Osteoblast (primary cell): ENCODE results near the gene PPIE. TPM values are rescaled to one million over a fixed set of nuclear protein-coding genes. Genes with fewer than 3 reads are reported as not detected.
"Not testable (repeated sequence)": the region's sequence is repeated elsewhere in the genome, so short reads cannot be mapped to it uniquely, and the experiment has no call there.

Experiments
- DNase-seq: peaks from one replicate; pipeline ENCODE4 v3.0.0; 2011; ENCODE audit warnings: low spot score, mixed read lengths; ENCODE audit not compliant: insufficient read length; ENCODE audit errors: missing footprints
- H2AFZ ChIP-seq: 2 replicates; pipeline ENCODE4 v1.6.0; 2011; ENCODE audit warnings: mild to moderate bottlenecking, low read length
- H3K27ac ChIP-seq: 2 replicates; pipeline ENCODE4 v1.5.1; 2011; ENCODE audit warnings: mild to moderate bottlenecking, low read depth, low read length, moderate library complexity
- H3K27me3 ChIP-seq: 2 replicates; pipeline ENCODE4 v1.6.0; 2012; ENCODE audit warnings: mild to moderate bottlenecking, control low read depth, inconsistent platforms, low read length, moderate library complexity; ENCODE audit not compliant: insufficient read depth
- H3K36me3 ChIP-seq: 2 replicates; pipeline ENCODE4 v1.5.1; 2011; ENCODE audit warnings: mild to moderate bottlenecking, low read length, control low read depth, moderate library complexity; ENCODE audit not compliant: insufficient read depth
- H3K4me1 ChIP-seq: 2 replicates; pipeline ENCODE4 v1.5.1; 2011; ENCODE audit warnings: mild to moderate bottlenecking, low read length, control low read depth, moderate library complexity; ENCODE audit not compliant: insufficient read depth
- H3K4me2 ChIP-seq: 2 replicates; pipeline ENCODE4 v1.6.0; 2011; ENCODE audit warnings: mild to moderate bottlenecking, low read length; ENCODE audit not compliant: insufficient read depth
- H3K4me3 ChIP-seq: fragments of 200-600 bp; sonication (generic); 3 replicates; pipeline ENCODE4 v1.5.1; 2012; ENCODE audit warnings: mild to moderate bottlenecking, low read length, inconsistent platforms; ENCODE audit not compliant: insufficient read depth
- H3K79me2 ChIP-seq: 2 replicates; pipeline ENCODE4 v1.6.0; 2012; ENCODE audit warnings: mild to moderate bottlenecking, low read length, control low read depth, inconsistent platforms; ENCODE audit not compliant: insufficient read depth
- H3K9me3 ChIP-seq: 2 replicates; pipeline ENCODE4 v1.5.1; 2011; ENCODE audit warnings: low read depth, low read length, control low read depth
- H4K20me1 ChIP-seq: 2 replicates; pipeline ENCODE4 v1.6.0; 2012; ENCODE audit warnings: mild to moderate bottlenecking, low read length, control low read depth; ENCODE audit not compliant: insufficient read depth
- total RNA-seq: library from RNA; depleted of rRNA; stranded (reverse); fragments of >200 nt; gene quantifications from 2 replicates; pipeline ENCODE4 v1.2.3, GENCODE V29; 2012
- TF ChIP-seq, protein P1 (sequence below): IDR thresholded peaks from 2 replicates; pipeline ENCODE4 v1.5.1; 2011; ENCODE audit warnings: mild to moderate bottlenecking, low read depth, low read length, moderate library complexity; ENCODE audit errors: extremely low read depth

Gene PPIE
- total RNA-seq, 1 donor = 26.4 TPM

DNA sequence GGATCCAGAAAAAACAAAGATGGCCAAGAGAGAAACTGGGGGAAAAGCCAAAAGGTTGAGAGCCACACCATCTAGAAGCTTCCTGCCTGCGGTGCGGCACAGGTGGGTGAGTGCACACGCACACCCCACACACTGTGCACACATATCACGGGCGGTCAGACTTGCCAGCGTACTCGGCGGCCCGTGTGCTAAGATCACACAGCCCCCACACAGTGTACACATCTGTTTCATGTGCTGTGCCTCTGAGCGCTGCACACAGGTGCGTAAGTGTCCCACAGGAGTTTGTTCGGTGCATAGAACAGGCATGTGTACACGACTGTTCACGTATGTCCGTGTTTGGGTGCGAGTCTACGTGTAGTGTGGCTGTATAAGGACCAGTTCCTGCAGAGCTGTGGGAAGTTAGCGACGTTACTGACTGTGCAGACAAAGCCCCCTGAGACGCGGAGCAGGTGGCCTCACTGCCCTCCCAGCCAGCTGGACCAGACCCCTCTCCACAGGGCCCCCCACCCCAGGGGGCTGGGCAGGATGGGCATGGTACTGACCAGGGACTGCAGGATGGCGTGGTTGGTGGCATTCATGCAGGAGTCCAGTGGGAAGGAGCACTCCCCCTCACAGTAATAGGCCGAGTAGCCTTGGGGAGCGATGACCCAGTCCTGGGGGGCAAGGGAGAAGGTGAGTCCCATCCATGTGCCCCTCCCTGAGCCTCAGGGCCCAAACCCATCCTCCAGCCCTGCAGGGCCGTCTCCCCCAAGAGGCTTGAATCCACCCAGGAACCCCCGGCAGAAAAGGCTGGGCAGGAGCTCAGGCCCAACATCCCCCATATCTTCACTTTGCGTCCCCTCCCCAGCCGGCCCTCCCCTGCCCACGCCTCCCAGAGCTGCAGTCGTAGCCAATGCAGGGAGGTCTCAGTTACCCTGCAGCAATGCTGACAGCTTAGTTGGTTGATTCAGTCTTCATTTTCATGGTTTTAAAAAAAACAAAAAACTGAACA, 24.2 kb downstream of the PPIE start:
- no peaks in the 10 kb centered on the region for H3K27me3 ChIP-seq
- H3K9me3 ChIP-seq = no peaks in the 10 kb centered on the region
- TF ChIP-seq, protein P1, sequence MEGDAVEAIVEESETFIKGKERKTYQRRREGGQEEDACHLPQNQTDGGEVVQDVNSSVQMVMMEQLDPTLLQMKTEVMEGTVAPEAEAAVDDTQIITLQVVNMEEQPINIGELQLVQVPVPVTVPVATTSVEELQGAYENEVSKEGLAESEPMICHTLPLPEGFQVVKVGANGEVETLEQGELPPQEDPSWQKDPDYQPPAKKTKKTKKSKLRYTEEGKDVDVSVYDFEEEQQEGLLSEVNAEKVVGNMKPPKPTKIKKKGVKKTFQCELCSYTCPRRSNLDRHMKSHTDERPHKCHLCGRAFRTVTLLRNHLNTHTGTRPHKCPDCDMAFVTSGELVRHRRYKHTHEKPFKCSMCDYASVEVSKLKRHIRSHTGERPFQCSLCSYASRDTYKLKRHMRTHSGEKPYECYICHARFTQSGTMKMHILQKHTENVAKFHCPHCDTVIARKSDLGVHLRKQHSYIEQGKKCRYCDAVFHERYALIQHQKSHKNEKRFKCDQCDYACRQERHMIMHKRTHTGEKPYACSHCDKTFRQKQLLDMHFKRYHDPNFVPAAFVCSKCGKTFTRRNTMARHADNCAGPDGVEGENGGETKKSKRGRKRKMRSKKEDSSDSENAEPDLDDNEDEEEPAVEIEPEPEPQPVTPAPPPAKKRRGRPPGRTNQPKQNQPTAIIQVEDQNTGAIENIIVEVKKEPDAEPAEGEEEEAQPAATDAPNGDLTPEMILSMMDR = no peak
- H2AFZ ChIP-seq = no peak overlapping the region
- no peak for DNase-seq
- no peaks in the 10 kb centered on the region for H3K36me3 ChIP-seq
- H3K4me2 ChIP-seq = no peak overlapping the region
- no peak overlapping the region for H3K27ac ChIP-seq
- H3K4me3 ChIP-seq = no peak overlapping the region
- H3K79me2 ChIP-seq = no peaks in the 10 kb centered on the region
- no peaks in the 10 kb centered on the region for H3K4me1 ChIP-seq
- no peaks in the 10 kb centered on the region for H4K20me1 ChIP-seq

DNA sequence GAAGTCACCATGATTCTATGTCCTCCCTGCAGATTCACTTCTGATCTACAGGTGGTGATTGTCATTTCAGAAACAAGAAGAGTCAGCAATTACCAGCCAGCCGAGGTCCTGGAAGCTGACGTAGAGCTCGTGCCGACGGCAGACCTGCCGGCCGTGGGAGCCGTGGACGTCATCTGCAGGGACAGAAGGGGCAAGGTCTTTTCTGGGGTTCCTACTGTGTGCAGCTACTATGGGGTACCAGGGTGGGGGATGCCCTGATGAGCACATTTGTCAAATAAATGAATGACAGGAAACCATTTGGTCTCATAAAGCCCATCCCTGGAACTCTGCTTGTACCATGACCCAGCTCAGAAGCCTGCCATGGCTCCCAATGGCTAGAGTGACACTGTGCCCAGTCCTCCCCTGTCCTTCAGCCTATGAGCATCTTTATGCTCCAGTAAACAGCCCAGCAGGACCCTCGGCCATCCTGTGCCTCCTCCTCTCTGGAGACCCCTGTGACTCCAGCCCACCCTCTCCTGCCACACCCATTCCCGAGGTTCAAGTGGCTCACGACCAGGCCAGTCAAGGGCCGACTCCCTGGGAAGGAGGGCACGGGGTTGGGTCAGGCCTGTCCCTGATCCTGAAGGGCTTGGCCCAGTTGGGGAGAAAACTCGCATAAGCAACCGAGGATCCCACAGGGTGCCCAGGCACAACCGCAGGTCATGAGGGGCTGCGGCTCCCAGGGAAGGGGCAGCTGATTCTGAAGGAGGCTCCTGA, 25.1 kb downstream of the PPIE start:
- H3K27me3 ChIP-seq, DNase-seq, H3K27ac ChIP-seq, H3K4me2 ChIP-seq, H3K4me1 ChIP-seq, H3K4me3 ChIP-seq, H2AFZ ChIP-seq, H4K20me1 ChIP-seq, H3K79me2 ChIP-seq, H3K36me3 ChIP-seq, H3K9me3 ChIP-seq: not testable (repeated sequence)

DNA sequence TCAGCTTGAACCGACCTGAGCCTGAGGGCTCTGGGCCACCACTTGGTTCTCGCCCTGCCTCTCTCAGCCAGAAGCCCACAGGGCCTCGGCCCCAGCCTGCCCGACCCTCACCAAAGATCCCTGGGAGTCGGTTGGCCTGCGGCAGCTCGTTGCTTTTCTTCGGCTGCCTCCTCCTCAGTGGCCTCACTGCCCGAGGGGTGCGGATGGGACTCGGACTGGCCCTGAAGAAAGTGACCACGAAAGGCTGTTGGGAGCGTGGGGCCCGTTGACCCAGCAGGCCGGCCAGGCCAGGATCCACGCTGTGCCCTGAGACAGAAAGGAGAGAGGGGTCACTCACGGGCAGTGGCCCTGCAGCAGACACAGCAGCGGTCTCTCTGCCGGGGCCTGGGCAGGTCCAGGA, 25.8 kb downstream of the PPIE start:
- H3K4me2 ChIP-seq, H3K4me3 ChIP-seq, H3K79me2 ChIP-seq, H3K27me3 ChIP-seq, H2AFZ ChIP-seq, H3K36me3 ChIP-seq, H4K20me1 ChIP-seq, H3K4me1 ChIP-seq, H3K27ac ChIP-seq, H3K9me3 ChIP-seq, DNase-seq: not testable (repeated sequence)

DNA sequence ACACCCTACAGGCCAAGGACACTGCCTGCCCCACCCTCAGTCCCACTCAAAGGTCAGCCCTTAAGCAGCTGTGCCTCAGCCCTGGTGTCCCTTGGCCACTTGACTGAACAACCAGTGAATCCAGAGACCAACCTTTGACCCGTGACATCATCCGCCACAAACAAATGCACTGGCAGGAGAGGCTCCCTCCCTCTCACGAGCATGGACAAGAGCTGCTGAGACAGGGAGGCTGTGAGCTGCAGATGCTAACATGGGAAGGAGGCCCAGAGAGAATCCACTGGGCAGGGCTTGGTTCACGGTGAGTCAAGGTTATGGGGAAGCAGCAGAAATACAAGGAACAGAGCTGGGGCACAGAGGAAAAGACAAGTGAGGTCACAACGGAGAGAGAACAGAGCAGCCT, 27.8 kb downstream of the PPIE start:
- not testable (repeated sequence) for H3K27me3 ChIP-seq, H3K79me2 ChIP-seq, H3K27ac ChIP-seq, H3K4me1 ChIP-seq, H2AFZ ChIP-seq, DNase-seq, H3K4me3 ChIP-seq, H3K36me3 ChIP-seq, H3K4me2 ChIP-seq, H4K20me1 ChIP-seq, H3K9me3 ChIP-seq

DNA sequence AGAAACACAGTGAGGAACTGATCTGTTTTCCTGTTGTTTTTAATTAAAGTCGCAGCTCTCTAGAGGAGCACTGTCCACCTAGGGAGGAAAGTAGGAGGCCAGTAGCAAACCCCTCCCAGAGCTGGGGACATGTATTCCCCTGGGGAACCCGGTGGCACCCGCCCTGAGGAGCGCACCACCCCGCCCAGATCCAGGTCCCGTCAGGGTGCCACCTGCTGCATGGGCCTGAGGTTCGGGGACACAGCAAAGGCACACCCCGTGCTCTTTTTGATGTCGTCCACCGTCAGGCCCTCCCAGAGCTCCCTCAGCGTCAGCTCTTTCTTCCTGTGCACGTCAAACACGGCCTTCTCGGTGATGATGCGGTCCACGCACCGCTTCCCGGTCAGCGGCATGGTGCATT, 30.8 kb downstream of the PPIE start:
- H3K36me3 ChIP-seq, H4K20me1 ChIP-seq, H2AFZ ChIP-seq, H3K27me3 ChIP-seq, DNase-seq, H3K79me2 ChIP-seq, H3K9me3 ChIP-seq, H3K4me2 ChIP-seq, H3K27ac ChIP-seq, H3K4me3 ChIP-seq, H3K4me1 ChIP-seq: not testable (repeated sequence)

DNA sequence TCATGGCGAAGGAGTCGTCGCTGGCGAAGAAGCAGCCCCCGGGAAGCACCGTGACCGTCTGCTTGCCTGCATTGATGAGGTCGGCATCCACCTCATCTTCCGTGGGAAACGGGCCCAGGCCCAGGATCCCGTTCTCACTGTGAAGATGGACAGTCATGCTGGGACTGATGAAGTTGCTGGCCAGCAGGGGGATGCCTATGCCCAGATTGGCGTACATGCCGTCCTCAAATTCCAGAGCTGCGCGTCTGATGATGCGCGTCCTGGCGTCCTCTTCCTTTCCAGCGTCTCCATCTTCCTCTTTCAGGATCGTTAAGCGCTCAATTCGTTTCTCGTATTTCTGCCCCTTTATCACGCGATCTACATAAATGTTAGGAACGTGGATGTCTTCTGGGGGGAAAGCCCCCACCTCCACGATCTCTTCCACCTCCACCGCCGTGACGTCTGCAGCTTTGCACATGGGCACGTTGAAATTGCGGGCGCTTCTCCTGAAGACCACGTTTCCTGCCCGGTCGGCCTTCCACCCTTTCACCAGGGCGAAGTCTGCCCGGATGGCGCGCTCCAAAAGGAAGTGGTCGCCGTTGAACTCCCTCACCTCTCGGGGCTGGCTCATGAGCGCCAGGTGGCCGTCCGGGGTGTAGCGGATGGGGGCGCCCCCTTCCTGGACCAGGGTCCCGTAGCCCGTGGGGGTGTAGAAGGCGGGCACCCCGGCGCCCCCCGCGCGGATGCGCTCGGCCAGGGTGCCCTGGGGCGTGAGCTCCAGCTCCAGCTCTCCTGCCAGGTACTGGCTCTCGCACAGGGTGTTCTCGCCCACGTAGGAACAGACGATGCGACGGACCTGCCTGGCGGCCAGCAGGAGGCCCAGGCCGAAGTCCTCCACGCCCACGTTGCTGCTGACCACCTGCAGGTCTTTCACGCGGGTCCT, 31.7 kb downstream of the PPIE start:
- DNase-seq, H3K9me3 ChIP-seq, H3K27ac ChIP-seq, H2AFZ ChIP-seq, H3K4me1 ChIP-seq, H3K79me2 ChIP-seq, H4K20me1 ChIP-seq, H3K27me3 ChIP-seq, H3K36me3 ChIP-seq: not testable (repeated sequence)
- Histone ChIP-seq H3K4me2 (peak overlapping the region; percentile 28), H3K4me3 (peak overlapping the region; percentile 47)

DNA sequence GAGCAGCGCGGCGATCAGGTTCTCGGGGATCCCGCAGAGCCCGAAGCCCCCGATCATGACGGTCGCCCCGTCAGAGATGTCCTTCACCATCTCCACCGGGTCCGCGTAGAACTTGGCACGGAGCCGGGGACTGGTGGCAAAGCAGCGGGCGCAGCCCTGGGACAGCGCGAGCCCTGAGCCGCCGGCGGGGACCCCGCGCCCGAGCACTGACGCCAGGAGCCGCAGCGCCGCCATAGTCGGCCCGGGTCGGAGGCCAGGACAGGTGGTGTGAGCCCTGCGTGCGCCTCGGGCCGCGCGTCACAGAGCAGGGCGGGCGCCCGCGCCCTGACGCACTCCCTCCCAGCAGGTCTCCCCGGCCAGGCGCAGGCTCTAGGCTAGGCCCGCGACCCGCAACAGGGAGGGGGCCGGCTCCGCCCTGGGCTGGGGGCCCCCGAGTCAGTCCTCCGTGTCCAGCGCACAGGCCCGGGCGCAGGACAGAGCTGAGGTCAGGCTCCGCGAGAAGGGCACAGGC, 32.4 kb downstream of the PPIE start, which contains the start of gene OXCT2:
Gene OXCT2 (minus strand): TSS at position 327 of the 511 bp plus-strand sequence. CDS start 93 bp downstream, at position 234.
- H3K4me3 ChIP-seq = peak within 1 kb of the TSS; percentile 47
- not testable (repeated sequence) for H2AFZ ChIP-seq, H3K36me3 ChIP-seq, H3K27ac ChIP-seq, H3K79me2 ChIP-seq, H3K9me3 ChIP-seq, H4K20me1 ChIP-seq, H3K27me3 ChIP-seq, H3K4me1 ChIP-seq, DNase-seq
- H3K4me2 ChIP-seq = peak within 1 kb of the TSS; percentile 28
